ENCODE results near the gene CDH23.

CDH23 gene

GRCh38 chr10:71520042-71520441 lies 123.3 kb downstream of the CDH23 start:
- in situ Hi-C loops (cut with HindIII; ENCODE audit: low pct_unique_long_range_greater_than_20kb, low sequenced_read_pairs): no loop called here
- no peak for DNase-seq (ENCODE audit: low read depth in 1 of 2, low spot score in 1 of 2)
- no peak for TF ChIP-seq JUND (IDR thresholded peaks at IDR 0.05; ENCODE audit: low read depth)

- TF ChIP-seq JUND (IDR thresholded peaks at IDR 0.05; ENCODE audit: low read depth): no peak
- DNase-seq (ENCODE audit: low read depth in 1 of 2, low spot score in 1 of 2): no peak
- in situ Hi-C loops (cut with HindIII; ENCODE audit: low pct_unique_long_range_greater_than_20kb, low sequenced_read_pairs): no loop called here
Measured at GRCh38 chr10:71521504-71522441, 125.1 kb downstream of the CDH23 start.

DNA sequence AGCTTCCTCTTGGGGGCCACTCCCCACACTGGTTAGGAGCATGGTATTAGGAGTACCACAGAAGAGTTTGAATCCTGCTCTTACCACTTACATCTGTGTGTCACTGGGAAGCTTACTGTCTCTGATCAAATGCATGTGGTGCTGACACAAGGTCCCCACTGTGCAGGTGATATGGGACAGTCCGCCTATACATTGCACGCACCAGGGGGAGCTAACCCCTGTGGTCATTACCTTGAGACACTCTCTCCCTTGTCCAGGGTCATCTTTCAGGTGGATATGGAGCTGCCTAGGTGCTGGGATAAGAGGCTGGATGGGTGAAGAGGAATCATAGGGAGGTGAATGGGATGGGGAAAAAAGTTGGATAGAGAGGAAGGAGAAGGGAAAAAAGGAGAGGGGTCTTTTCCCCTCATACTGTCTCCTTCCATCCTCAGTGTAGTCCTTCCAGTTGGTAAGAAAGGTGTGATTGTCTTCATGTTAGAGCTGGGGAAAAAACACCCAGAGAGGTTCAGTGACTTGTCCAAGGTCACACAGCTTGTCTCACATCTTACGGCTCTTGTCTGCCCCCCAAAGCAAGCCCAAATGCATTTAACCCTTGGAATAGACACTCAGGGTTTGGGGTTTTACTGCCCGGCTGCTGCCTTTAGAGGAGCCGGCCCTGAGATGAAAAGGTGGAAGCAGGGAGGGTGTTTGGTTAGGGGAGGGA lies 125.9 kb downstream of the CDH23 start:
- in situ Hi-C loops (cut with HindIII; ENCODE audit: low pct_unique_long_range_greater_than_20kb, low sequenced_read_pairs): no loop called here
- no peak for TF ChIP-seq JUND (IDR thresholded peaks at IDR 0.05; ENCODE audit: low read depth)
- no peak for DNase-seq (ENCODE audit: low read depth in 1 of 2, low spot score in 1 of 2)

- in situ Hi-C loops (cut with HindIII; ENCODE audit: low pct_unique_long_range_greater_than_20kb, low sequenced_read_pairs): no loop called here
- DNase-seq (ENCODE audit: low read depth in 1 of 2, low spot score in 1 of 2): no peak
- TF ChIP-seq JUND (IDR thresholded peaks at IDR 0.05; ENCODE audit: low read depth): no peak
Measured at GRCh38 chr10:71523756-71524155, 127.0 kb downstream of the CDH23 start.

DNA sequence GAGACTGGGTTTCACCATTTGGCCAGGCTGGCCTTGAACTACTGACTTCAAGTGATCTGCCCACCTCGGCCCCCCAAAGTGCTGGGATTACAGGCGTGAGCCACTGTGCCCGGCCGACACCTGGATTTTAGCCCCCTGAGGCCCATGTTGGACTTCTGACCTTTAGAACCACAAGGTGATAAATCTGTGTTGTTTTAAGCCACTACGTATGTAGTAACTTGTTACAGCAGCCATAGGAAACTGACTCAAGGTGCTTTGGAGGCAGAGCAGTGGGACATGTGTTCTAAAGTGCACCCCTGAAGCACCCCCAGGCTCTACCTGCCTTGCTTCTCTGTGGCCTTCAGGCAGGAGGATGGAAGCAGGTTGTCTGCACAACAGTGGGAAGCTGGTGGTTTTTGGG lies 128.4 kb downstream of the CDH23 start:
- TF ChIP-seq JUND (IDR thresholded peaks at IDR 0.05; ENCODE audit: low read depth): no peak
- no peak for DNase-seq (ENCODE audit: low read depth in 1 of 2, low spot score in 1 of 2)
- in situ Hi-C loops (cut with HindIII; ENCODE audit: low pct_unique_long_range_greater_than_20kb, low sequenced_read_pairs): no loop called here

DNA sequence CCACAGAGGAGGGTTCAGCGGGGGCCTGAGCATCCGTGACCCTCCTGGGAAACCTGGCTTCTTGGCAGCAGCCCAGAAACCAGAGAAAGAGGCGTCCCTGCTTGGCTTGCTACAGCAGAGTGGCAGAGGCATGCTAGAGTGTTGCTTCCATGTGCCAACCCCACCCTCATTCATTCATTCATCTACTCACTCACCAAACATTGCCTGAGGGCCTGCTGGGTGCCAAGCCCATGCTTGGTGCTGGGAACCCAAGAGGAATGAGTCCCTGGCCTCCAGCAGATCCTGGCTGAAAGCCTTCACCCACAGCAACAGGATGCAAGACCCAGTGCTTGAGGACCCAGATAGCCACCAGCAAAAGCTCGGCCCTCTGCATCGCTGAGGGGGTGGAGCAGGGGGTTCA lies 129.0 kb downstream of the CDH23 start:
- in situ Hi-C loops (cut with HindIII; ENCODE audit: low pct_unique_long_range_greater_than_20kb, low sequenced_read_pairs): no loop called here
- no peak for TF ChIP-seq JUND (IDR thresholded peaks at IDR 0.05; ENCODE audit: low read depth)
- DNase-seq (ENCODE audit: low read depth in 1 of 2, low spot score in 1 of 2): no peak

GRCh38 chr10:71526653-71527052 lies 129.9 kb downstream of the CDH23 start:
- no peak for DNase-seq (ENCODE audit: low read depth in 1 of 2, low spot score in 1 of 2)
- in situ Hi-C loops (cut with HindIII; ENCODE audit: low pct_unique_long_range_greater_than_20kb, low sequenced_read_pairs): no loop called here
- TF ChIP-seq JUND (IDR thresholded peaks at IDR 0.05; ENCODE audit: low read depth): no peak

GRCh38 chr10:71527135-71527534 lies 130.4 kb downstream of the CDH23 start:
- in situ Hi-C loops (cut with HindIII; ENCODE audit: low pct_unique_long_range_greater_than_20kb, low sequenced_read_pairs): no loop called here
- no peak for DNase-seq (ENCODE audit: low read depth in 1 of 2, low spot score in 1 of 2)
- no peak for TF ChIP-seq JUND (IDR thresholded peaks at IDR 0.05; ENCODE audit: low read depth)

GRCh38 chr10:71528371-71529206 lies 131.9 kb downstream of the CDH23 start:
- in situ Hi-C loops (cut with HindIII; ENCODE audit: low pct_unique_long_range_greater_than_20kb, low sequenced_read_pairs): no loop called here
- no peak for DNase-seq (ENCODE audit: low read depth in 1 of 2, low spot score in 1 of 2)
- TF ChIP-seq JUND (IDR thresholded peaks at IDR 0.05; ENCODE audit: low read depth): no peak

- no peak for DNase-seq (ENCODE audit: low read depth in 1 of 2, low spot score in 1 of 2)
- TF ChIP-seq JUND (IDR thresholded peaks at IDR 0.05; ENCODE audit: low read depth): no peak
- in situ Hi-C loops (cut with HindIII; ENCODE audit: low pct_unique_long_range_greater_than_20kb, low sequenced_read_pairs): no loop called here
Measured at GRCh38 chr10:71529207-71529827, 132.6 kb downstream of the CDH23 start.

DNA sequence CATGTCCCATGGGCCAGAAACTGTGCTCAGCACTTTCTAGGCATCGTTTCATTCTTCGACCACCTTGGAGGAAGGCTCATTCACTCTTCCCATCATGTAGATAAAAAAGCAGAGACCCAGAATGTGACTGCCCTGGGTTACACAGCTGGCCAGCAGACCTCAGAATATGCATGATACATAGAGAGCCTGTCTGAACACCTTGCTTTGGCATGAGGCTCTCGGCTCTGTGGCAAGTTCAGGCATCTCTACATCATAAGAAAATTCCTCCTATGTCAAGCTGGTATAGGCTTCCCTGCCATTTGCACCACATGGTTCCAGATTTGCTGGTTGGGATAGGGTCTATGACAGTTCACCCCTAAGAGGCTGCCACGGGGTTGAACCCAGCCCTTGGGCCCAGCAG lies 134.1 kb downstream of the CDH23 start:
- in situ Hi-C loops (cut with HindIII; ENCODE audit: low pct_unique_long_range_greater_than_20kb, low sequenced_read_pairs): no loop called here
- no peak for DNase-seq (ENCODE audit: low read depth in 1 of 2, low spot score in 1 of 2)
- no peak for TF ChIP-seq JUND (IDR thresholded peaks at IDR 0.05; ENCODE audit: low read depth)

Measured in T47D (cell line).